Dermis blood vessel endothelial cell (primary cell): ENCODE results near the gene SMURF1. TPM values are rescaled to one million over a fixed set of nuclear protein-coding genes. Genes with fewer than 3 reads are reported as not detected.

Source experiments
- DNase-seq: peaks from one replicate; pipeline ENCODE4 v3.0.0; 2010
- total RNA-seq: library from RNA; depleted of rRNA; stranded (reverse); fragments of >200 nt; gene quantifications from 2 replicates; pipeline ENCODE4 v1.2.3, GENCODE V29; 2014

SMURF1 gene
- total RNA-seq, 1 donor from 2014 or later: 18.9 TPM

DNA sequence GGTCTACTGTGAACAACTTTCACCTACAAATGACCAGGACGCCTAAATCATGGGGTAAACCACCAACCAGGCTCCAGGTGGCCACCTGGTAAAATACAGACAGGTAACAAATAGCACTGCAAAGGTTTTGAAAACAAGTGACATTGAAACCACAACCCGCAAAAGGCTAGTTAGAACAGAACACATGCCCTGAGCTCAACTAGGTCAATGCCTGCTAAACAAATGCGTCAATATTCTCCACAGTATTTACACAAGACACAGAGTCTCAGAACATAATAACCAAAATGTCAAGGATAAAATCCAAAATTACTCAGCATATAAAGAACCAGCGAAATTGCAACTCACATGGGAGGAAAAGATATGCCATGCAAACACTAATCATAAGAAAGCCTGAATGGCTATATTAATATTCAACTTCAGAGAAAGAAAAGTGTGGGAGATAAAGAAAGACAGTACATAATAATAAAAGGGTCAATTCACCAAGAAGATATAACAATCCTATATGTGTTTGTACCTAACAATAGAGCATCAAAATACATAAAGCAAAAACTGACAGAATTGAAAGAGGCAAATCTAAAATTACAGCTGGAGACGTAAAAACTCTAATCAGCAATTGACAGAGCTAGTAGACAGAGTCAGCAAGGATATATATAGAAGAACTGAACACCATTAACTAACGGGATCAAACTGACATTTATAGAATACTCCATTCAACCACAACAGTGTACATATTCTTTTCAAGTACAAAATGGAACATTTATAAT lies 47.6 kb downstream of the SMURF1 start:
- DNase-seq: no peak

DNA sequence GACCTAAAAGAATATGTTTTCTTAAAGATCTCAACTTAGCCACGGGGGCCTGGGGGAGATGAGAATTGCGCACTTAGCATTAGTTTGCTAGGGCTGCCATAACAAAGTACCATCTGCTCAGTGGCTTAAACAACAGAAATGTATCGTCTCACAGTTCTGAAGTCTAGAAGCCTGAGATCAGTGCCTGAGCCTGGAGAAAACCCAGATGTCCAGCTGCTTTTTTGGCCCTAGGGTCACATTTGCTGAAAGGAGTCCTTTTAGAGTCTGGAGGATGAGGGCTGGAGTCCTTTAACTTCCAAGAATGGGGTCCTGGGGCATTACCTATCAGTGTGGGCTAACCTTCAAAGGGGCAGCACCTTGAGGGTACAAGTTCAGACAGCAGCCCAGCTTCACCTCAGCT lies 48.2 kb downstream of the SMURF1 start:
- no peak for DNase-seq

DNA sequence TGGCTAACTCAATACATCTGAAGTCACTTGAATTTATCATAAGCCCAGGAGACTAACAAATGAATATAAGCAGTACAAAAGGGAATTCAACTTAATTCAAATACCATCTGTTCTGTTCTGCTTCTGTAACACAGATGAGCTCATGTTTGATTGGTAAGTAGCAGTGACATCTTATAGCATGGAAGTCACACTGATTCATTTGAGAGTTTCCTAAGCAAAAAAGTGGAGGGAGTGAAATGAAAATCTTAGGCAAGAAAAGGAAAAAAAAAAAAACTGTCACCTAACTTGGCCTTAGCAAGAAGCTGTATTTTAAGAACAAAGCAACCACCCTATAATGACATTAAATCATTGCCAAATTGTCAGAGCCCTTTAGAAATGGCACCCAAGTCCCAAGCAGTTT lies 49.5 kb downstream of the SMURF1 start:
- no peak for DNase-seq

DNA sequence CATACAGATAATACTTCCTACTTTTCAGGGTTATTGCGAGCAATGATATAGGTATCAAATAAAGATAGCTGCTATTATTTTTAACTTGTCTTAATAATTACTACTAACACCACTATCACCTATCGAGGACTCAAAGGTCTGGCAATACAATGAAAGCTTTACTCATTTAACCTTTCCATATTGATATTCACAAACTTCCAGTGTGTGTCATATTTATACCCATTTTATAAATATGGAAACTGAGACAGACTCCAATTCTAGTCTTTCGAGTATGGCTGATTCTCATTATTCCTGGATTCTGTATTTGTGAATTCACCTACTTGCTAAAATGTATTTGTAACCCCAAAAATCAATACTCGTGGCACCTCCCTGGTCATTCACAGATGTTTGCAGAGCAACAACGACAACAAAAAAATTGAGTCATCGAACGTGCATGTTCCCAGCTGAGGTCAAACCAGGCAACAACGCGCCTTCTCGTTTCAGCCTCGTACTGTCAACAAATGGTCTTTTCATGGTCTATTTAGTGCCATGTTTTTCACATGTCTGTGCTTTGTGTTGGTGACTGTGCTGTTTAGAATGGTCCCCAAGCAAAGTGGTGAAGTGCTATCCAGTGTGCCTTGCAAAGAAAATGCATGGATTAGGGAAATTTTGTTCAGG lies 51.7 kb downstream of the SMURF1 start:
- DNase-seq: no peak

DNA sequence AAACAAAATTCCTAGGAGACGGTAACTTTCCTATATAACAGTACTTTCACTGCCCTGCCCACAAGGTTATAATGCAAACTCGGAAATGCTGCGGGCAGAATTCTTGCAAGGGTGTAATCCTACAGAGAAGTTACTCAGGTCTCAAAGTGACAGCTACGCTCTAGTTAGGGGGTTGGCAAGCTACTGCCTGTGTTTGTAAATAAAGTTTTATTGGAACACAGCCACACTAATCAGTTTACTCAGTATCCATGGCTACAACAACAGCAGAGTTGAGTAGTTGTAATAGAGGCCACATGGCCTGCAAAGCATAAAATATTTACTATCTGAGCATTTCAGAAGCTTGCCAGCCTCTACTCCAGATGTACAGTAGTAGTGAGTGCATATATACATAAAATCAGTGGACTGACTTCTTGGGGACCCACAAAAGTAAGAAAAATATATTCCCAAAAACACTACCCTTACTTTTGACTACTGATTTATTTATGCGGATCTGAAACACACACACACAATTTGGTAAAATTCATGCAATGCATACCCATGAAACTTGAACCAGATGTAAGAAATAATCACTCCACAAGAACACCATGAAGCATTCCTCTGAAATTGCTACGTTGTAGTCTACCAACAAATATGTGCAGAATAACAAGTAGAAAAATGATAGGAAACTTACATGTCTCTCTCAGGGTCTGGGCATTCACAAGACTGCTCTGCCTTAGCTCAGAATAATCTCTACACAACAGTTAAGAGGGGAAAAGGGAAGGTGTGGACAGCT lies 53.0 kb downstream of the SMURF1 start:
- no peak for DNase-seq

DNA sequence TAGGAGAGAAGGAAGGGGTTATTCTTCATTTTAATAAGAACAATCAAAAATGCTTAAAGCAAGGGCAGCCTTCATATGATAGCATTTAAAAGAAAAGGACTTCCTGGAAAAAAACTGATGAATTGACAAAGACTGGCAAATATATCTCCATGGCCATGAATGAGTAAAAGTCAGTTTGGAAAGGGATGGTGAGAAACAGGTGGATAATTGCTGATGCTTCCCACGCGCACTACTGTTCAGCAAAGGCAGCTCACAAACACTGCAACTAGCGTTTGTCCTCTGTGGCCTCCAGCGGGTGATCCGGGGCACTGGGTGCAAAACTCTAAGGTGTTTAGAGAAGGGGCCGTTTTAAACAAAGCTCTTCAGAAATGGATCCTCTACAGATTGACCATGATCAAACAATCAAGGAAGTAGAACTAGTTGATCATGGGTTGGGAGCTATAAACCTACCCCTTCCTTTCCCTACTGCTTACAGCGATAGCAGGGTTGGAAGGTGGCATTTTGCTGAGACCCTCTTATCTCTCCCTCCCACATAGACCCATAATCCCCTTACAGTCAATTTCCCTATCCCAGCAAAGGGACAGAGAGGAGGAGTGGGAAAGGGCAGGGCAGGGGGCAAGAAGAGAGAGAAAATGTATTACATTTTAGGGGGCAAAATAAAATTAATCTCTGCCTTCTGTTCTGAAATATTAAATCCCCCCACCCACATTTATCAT lies 53.8 kb downstream of the SMURF1 start:
- DNase-seq: no peak

DNA sequence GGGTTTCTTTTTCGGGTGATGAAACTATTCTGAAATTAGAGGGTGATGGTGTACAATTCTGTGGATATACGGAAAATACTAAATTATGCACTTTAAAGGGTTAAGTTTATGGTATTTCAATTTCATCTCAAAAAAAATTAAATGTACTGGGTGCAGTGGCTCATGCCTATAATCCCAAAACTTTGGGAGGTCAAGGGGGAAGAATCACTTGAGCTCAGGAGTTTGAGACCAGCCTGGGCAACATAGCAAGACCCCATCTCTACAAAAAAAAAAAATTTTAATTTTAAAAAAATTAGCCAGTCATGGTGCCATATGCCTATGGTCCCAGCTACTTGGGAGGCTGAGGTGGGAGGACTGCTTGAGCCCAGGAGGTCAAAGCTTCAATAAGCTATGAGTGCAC lies 57.0 kb downstream of the SMURF1 start:
- DNase-seq: no peak

DNA sequence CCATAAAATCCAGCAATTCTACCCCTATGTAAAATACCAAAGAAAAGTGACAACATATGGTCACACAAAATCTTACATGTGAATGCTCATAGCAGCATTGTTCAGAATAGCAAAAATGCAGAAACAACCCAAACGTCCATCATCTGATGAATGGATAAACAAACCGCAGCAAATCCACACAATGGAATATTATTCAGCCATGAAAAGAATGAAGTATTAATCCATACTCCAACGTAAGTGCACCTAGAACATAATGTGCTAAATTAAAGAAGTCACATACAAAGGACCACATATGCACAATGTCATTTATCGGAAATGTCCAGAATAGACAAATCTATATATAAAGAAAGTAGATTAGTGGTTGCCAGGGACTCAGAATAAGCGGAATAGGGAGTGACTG lies 57.4 kb downstream of the SMURF1 start:
- DNase-seq: no peak

DNA sequence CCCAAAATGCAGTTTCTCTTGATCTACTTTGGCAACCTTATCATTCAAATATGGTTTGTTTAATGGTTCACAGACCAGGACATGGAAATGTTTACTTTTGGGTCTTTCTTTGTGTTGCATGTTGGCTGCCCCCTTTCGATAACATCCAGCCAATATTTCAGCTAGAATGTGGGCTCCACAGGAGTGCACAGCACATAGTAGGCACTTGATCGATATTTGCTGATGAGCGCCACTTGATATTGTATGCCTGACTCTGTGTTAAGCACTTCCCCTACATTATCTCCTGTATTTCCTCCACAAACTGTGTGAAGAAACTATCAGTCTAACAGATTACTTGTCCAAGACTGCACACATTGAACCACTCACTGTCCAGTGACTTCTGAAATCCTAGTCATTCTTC lies 60.2 kb downstream of the SMURF1 start:
- no peak for DNase-seq

DNA sequence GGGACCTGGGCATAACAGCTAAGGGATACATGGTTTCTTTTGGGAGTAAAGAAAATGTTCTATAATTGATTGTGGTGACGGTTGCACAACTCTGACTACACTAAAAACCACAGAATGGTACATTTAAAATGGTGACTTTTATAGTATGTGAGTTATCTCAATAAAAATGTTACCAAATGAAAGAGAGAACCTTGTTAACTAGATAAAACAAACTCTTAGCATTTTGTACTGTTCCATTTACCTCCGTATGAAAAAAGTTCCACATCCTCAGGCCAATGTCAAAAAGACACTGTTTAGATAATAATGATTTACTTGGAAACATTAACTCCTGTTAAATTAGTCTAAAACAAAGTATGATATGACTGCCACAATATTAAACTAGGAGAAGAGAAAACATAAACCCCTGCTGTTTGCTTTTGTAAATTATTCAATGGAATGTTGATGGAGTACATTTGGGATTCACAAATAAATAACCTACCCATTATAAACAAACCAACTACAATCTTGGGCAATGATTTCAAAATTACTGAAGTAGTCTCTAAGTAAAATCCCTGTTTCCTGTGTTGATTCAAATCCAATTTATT lies 60.7 kb downstream of the SMURF1 start:
- DNase-seq: no peak

DNA sequence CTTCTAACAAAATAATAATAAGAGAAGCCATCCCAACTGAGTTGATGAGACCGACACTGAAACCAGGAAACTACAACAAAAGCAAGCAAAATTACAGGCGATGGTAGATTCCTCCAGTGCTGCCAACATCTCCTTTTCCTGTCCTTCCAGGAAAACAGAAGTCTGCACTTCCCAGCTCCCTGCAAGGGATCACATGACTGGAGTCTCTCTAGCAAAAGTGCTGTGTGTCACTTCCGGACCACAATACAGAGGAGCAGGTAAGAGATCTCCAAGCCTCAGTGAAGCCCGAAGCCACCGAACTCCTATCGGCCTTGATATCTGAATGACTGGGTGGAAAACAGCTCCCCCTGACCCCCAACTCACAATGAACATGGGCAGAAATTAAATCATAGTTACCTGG lies 63.2 kb downstream of the SMURF1 start:
- peak; percentile 72 for DNase-seq

DNA sequence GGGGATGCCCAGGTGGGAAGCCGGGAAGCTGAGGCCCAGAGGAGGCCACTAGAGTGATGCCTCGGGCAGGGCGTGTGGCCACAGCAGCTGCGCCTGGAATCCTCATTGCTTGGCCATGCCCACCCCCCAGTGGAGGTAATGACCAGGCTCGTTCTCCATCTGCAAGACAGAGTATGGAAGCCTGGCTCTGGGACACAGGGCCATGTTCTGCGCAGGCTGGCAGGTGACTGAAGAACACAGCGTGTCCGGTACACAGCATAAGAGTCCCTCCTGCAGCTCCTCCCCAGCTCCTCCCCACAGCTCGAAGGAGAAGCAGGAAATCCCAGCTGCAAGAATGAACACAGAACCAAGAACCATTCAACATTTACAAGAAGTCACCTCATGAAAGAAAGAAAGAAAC lies 64.8 kb downstream of the SMURF1 start:
- no peak for DNase-seq

DNA sequence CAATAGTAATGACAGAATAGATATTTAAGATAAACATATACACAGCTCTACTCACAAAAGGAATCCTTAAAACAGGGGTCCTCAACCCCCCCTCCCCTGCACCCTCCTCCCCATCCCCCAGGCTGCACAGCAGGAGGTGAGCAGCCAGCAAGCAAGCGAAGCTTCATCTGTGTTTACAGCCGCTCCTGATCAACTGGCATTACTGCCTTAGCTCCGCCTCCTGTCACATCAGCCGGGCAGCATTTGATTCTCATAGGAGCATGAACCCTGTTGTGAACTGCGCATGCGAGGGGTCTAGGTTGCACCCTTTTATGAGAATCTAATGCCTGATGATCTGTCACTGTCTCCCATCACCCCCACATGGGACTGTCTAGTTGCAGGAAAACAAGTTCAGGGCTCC lies 65.5 kb downstream of the SMURF1 start:
- no peak for DNase-seq

DNA sequence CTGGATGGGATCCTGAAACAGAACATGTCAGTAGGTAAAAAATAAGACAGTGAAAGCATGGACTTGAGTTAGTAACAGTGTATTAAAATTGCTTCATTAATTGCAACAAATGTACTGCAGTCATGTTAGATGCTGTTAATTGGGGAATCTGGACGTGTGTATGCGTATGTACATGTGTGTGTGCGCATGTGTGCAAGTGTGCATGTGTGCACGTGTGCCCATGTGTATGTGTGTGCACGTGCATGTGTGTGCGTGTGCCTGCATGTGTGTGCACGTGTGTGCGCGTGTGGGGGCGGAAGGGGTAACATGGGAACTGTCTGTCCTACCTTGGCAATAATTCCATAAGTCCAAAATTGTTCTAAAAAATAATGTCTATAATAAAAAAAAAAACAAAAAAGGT lies 67.3 kb downstream of the SMURF1 start:
- no peak for DNase-seq

DNA sequence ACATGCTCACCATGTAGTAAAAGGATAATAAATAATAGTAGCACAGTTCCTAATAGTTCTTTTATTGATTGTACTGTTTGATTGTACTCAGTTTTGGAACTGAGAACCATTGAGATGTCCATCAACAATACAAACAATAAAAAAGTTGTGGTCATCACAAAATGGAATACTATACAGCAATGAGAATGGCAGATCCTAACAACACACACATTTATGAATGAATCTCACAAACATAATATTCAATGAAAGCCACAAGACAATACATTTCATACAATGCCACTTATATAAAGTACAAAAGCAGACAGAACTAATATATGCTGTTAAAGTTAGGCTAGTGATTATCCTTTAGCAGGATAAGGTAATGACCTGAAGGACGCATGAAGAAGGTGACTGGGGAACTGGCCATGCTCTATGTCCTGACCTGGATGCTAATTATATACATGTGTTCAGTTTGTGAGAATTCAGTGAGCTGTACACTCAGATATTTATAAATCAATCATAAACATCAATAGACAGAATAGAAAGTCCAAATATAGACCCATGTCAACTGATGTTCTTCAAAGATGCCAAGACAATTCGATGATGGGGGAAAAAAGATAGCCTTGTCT lies 70.0 kb downstream of the SMURF1 start:
- no peak for DNase-seq

DNA sequence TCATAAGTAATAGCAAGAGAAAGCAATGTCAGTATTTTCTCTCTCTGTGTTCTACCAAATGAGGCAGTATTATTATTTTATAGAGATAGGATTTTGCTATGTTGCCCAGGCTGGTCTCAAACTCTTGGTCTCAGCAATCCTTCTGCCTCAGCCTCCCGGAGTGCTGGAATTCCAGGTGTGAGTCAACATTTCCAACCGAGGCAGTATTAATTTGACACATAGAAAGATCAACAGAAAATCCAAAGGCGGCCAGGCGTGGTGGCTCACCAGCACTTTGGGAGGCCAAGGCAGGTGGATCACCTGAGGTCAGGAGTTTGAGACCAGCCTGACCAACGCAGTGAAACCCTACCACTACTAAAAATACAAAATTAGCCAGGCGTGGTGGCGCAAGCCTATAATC lies 71.8 kb downstream of the SMURF1 start:
- DNase-seq: no peak

DNA sequence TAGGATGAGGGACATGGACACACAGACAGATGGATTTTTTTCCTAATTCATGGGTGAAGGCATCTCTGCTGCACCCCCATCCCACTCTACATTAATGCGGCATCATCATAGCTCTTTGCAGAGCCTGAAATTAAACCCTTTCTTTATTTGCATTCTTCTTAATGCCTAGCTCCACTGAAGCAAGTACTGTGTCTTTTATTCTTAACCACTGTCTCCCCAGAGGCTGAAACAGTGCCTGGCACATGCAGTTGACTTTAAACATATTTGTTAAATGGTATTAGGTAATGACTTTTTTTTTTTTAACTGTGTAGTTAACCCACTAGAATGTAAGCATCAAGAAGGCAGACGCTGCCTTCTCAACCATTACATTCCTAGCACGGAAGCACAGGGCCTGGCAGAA lies 73.5 kb downstream of the SMURF1 start:
- DNase-seq: no peak

DNA sequence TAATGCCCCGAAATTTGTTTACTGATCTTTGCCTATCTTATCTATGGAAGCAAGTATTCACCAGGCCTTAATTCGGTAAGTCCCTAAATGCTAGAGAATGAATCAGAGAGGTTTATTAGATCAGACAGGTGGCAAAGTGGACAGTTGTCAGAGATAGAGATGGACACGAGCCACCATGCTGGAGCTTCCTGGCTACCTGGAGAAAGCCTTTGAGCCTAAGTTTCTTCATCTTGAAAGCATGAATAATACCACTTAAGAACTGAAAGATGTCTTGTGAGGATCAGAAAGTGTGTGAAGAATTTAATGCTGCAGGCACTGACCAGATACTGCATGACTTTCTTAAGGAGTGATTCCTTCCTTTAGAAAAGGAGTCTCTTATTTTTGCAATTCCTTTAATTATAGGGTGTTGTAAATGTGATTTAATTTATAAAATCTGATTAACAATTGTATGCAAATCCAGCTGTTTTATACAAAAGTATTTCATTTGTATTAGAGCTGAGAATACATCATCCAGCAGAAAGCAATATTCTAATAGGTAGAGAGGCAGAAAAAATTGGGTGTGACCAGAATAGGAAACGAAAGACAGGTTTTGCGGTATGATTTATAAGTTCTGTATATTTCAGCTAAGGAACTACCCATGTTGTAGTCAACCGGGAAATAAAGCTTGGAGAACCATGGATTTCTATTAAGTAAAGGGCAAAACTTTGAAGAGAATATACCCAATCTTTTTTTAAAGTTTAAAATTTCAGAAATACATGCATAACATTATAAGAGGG lies 82.7 kb downstream of the SMURF1 start:
- no peak for DNase-seq

DNA sequence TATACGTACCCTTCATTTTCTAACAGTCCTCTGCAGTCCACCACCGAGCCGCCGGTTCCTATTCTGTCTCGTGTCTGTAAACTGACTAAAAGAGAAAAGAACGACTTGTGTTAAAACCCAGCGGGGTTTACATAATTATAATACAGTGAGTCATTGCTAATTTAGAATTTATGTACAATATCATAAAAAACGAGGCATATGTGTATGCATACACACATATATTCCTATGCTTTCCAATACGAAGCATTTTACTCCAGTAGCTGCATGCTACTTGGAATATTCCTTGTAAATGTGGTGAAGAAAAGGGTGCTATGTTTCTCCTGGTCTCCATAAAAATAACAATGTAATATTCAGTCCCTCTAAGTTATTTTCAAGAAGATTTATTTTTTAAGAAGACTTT lies 89.1 kb downstream of the SMURF1 start:
- no peak for DNase-seq

DNA sequence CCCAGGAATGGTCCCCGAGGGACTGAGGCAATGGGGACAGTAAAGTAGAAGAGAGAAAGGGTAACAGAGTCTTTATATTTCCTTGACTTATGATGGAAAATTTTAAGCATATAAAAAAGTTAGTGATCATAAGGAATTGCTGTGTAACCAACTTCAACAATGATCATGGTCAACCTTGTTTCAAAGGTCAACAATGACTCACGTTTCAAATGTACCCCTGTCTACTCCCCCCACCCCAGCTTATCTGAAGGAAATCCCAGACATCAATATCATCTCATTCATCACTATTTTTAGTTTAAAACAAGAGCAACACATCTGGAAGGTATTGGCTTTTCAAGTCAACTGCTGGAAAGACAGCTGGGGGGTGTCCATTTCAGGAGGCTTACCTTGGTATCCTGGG lies 92.9 kb downstream of the SMURF1 start:
- DNase-seq: peak; percentile 25

DNA sequence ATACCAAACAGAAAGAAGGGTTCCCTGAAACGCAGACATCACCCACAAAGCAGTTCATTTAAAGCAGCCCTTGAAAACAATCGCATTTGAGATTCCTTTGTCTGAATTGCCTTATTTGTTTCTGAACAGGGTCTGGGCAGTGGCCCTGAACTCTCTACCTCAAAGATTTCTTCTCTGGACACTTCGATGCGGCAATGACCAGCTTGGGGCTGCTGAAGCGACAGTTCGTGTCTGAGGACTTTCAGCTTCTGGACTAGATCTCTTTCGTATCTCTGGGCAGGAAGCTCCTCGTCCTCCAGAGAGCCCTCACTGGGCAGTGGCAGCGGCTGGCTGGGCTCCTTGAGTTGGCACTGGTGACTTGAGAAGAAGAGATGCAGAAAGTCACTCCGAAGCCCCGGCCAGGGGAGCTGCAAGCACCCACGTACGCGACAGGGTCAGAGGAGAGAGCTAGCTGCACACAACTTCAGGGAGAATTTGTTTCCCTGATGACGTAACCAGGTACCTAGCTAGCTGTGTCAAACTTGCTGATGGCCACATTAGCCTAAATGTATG lies 96.3 kb downstream of the SMURF1 start:
- no peak for DNase-seq
